A549 (cell line): Measurements from ENCODE around the gene APRT. TPM values are rescaled to one million over a fixed set of nuclear protein-coding genes. Genes with fewer than 3 reads are reported as not detected.
A peak's percentile ranks its signal among the peaks of the same experiment; 100 is the strongest.

Experiments
- ATAC-seq, 2 experiments: fragments of 200-7000 bp in 1 of 2; fragments of >200 bp in 1 of 2; cut with Nextera tagmentation in 1 of 2; cut with Tn5 transposase in 1 of 2; 3 replicates each; pipeline versions ENCODE4 v1.8.0 to v1.9.1; 2018 to 2020; ENCODE audit warnings: mild to moderate bottlenecking in 1 of 2, moderate library complexity in 1 of 2
- CTCF ChIA-PET: fragments of 300-600 bp; sonication (Branson Sonifier 250); formaldehyde crosslinking; extraction: SDS; loops from one replicate; lab custom pipeline; 2021; ENCODE audit warnings: antibody characterized with exemption, inconsistent platforms; lab: Yijun Ruan, JAX
- POLR2A ChIA-PET: fragments of 350-600 bp; formaldehyde crosslinking; extraction: SDS; loops from one replicate; lab custom pipeline; 2021; ENCODE audit warnings: antibody characterized with exemption, inconsistent platforms; lab: Yijun Ruan, JAX
- DNase-seq, 2 experiments: peaks; one replicate each; pipeline versions ENCODE4 v3.0.0 to v3.0.0-alpha.2; 2011 to 2016; ENCODE audit warnings: low read depth in 1 of 2, low spot score in 1 of 2
- FAIRE-seq: peaks from 2 replicates; lab custom pipeline; 2011; peaks lifted over from hg19 to GRCh38; lab: Jason Lieb, UNC
- H3K27ac ChIP-seq, 2 experiments: fragments of >200 bp; sonication (Bioruptor Twin); formaldehyde crosslinking; 3 replicates each; pipeline ENCODE4 v1.5.1; 2016 to 2017
- H3K4me1 ChIP-seq: fragments of >200 bp; sonication (Bioruptor Twin); formaldehyde crosslinking; 3 replicates; pipeline ENCODE4 v1.6.1; 2016
- H3K4me2 ChIP-seq: fragments of >200 bp; sonication (Bioruptor Twin); formaldehyde crosslinking; 3 replicates; pipeline ENCODE4 v1.6.1; 2016
- H3K4me3 ChIP-seq: fragments of >200 bp; sonication (Bioruptor Twin); formaldehyde crosslinking; 3 replicates; pipeline ENCODE4 v1.5.1; 2016
- H3K9me3 ChIP-seq: fragments of >200 bp; sonication (Bioruptor Twin); formaldehyde crosslinking; 3 replicates; pipeline ENCODE4 v1.6.1; 2016
- CEBPB ChIP-seq, 2 experiments: fragments of >200 bp in 1 of 2; sonication (Bioruptor Twin) in 1 of 2; formaldehyde crosslinking in 1 of 2; IDR thresholded peaks; 2 replicates each; pipeline ENCODE4 v1.6.1; 2012 to 2016
- CHD4 ChIP-seq: fragments of 200-600 bp; sonication (generic); IDR thresholded peaks from 2 replicates; pipeline ENCODE4 v1.6.1; 2016; ENCODE audit warnings: antibody characterized with exemption, mild to moderate bottlenecking, borderline replicate concordance
- EHMT2 ChIP-seq: fragments of 200-600 bp; sonication (generic); IDR thresholded peaks from 2 replicates; pipeline ENCODE4 v1.6.1; 2016; ENCODE audit warnings: antibody characterized with exemption, low read depth, mild to moderate bottlenecking, moderate library complexity
- ELK1 ChIP-seq: fragments of 150-350 bp; IDR thresholded peaks from 2 replicates; pipeline ENCODE4 v1.6.1; 2014; ENCODE audit warnings: low read depth, mild to moderate bottlenecking, low read length
- EP300 ChIP-seq, 2 experiments: fragments of >200 bp; sonication (Bioruptor Twin); formaldehyde crosslinking; IDR thresholded peaks; 2 replicates in 1 of 2; 3 replicates in 1 of 2; pipeline ENCODE4 v1.6.1; 2016 to 2017
- ESRRA ChIP-seq: fragments of 150-350 bp; IDR thresholded peaks from 2 replicates; pipeline ENCODE4 v1.6.1; 2014; ENCODE audit warnings: mild to moderate bottlenecking, low read length, borderline replicate concordance
- FOSB ChIP-seq: fragments of 250-450 bp; sonication (Bioruptor Pico); IDR thresholded peaks from 2 replicates; pipeline ENCODE4 v1.5.0; 2020; ENCODE audit warnings: mild to moderate bottlenecking, moderate library complexity
- GATA3 ChIP-seq: IDR thresholded peaks from 2 replicates; pipeline ENCODE4 v1.6.1; 2012; ENCODE audit warnings: borderline replicate concordance
- HEYL ChIP-seq: fragments of 250-450 bp; sonication (Bioruptor Pico); IDR thresholded peaks from 2 replicates; pipeline ENCODE4 v1.8.0; 2021; ENCODE audit warnings: mild to moderate bottlenecking, moderate library complexity
- HOXA7 ChIP-seq: fragments of 250-450 bp; sonication (Bioruptor Pico); IDR thresholded peaks from 2 replicates; pipeline ENCODE4 v1.5.0; 2020; ENCODE audit warnings: mild to moderate bottlenecking, moderate library complexity
- HOXB13 ChIP-seq: fragments of 250-450 bp; sonication (Bioruptor Pico); IDR thresholded peaks from 2 replicates; pipeline ENCODE4 v1.5.0; 2020; ENCODE audit warnings: low read depth, mild to moderate bottlenecking, moderate library complexity
- HOXB5 ChIP-seq: fragments of 250-450 bp; sonication (Bioruptor Pico); IDR thresholded peaks from 2 replicates; pipeline ENCODE4 v1.5.0; 2020; ENCODE audit warnings: mild to moderate bottlenecking, moderate library complexity
- JUN ChIP-seq, 2 experiments: fragments of >200 bp; sonication (Bioruptor Twin); formaldehyde crosslinking; IDR thresholded peaks; 2 replicates in 1 of 2; 3 replicates in 1 of 2; pipeline ENCODE4 v1.6.1; 2016 to 2017
- MAFK ChIP-seq: fragments of 450-650 bp; IDR thresholded peaks from 2 replicates; pipeline ENCODE4 v1.6.1; 2014; ENCODE audit not compliant: partially characterized antibody
- MAZ ChIP-seq: fragments of 150-350 bp; IDR thresholded peaks from 2 replicates; pipeline ENCODE4 v1.6.1; 2014; ENCODE audit warnings: antibody characterized with exemption, low read depth, low read length, borderline replicate concordance
- MYC ChIP-seq: IDR thresholded peaks from 2 replicates; pipeline ENCODE4 v1.6.1; 2012; ENCODE audit warnings: mild to moderate bottlenecking, inconsistent platforms, low read length, improper control_type of control experiment, borderline replicate concordance
- NPAS2 ChIP-seq: fragments of 250-450 bp; sonication (Bioruptor Pico); IDR thresholded peaks from 2 replicates; pipeline ENCODE4 v1.8.0; 2022; ENCODE audit warnings: mild to moderate bottlenecking, moderate library complexity, borderline replicate concordance
- NR3C1 ChIP-seq: fragments of >200 bp; sonication (Bioruptor Twin); formaldehyde crosslinking; IDR thresholded peaks from 3 replicates; pipeline ENCODE4 v1.6.1; 2017
- PBX3 ChIP-seq: IDR thresholded peaks from 2 replicates; pipeline ENCODE4 v1.6.1; 2012
- PHF8 ChIP-seq: fragments of 200-600 bp; sonication (generic); IDR thresholded peaks from 2 replicates; pipeline ENCODE4 v1.6.1; 2016; ENCODE audit warnings: low read depth, mild to moderate bottlenecking, antibody characterized with exemption, moderate library complexity, borderline replicate concordance
- POLR2A ChIP-seq: IDR thresholded peaks from 2 replicates; pipeline ENCODE4 v1.6.1; 2012; ENCODE audit warnings: mild to moderate bottlenecking, low read length
- RARB ChIP-seq: fragments of 250-450 bp; sonication (Bioruptor Pico); IDR thresholded peaks from 2 replicates; pipeline ENCODE4 v1.8.0; 2021; ENCODE audit warnings: mild to moderate bottlenecking, moderate library complexity
- TFCP2L1 ChIP-seq: fragments of 250-450 bp; sonication (Bioruptor Pico); IDR thresholded peaks from 2 replicates; pipeline ENCODE4 v1.5.0; 2021; ENCODE audit warnings: mild to moderate bottlenecking
- ZSCAN20 ChIP-seq: fragments of 250-450 bp; sonication (Bioruptor Pico); IDR thresholded peaks from 2 replicates; pipeline ENCODE4 v1.8.0; 2022; ENCODE audit warnings: mild to moderate bottlenecking, moderate library complexity
- WGBS: methylation state at CpG from one replicate; pipeline ENCODE4 v1.1.6; 2017; ENCODE audit errors: missing lambda C conversion rate; 5-methylcytosine and 5-hydroxymethylcytosine counted together
- polyA plus RNA-seq, 4 experiments: library from polyadenylated mRNA; depleted of rRNA in 3 of 4; stranded (reverse); fragments of >200 nt; fragmentation: RNase III in 1 of 4; extraction: RNeasy Plus Mini Kit Qiagen cat#74134 plus additional on column Dnase treatment in 1 of 4; gene quantifications; 2 replicates in 3 of 4; 3 replicates in 1 of 4; pipeline ENCODE4 v1.2.3, GENCODE V29; 2011 to 2017
- TF ChIP-seq, protein P1 (sequence below): fragments of 250-450 bp; sonication (Bioruptor Pico); IDR thresholded peaks from 2 replicates; pipeline ENCODE4 v1.5.0; 2020; ENCODE audit warnings: low read depth, mild to moderate bottlenecking, moderate library complexity
- TF ChIP-seq, protein P2 (sequence below): fragments of 450-650 bp; IDR thresholded peaks from 2 replicates; pipeline ENCODE4 v1.6.1; 2014; ENCODE audit warnings: antibody characterized with exemption
- TF ChIP-seq, protein P3 (sequence below): fragments of >200 bp; sonication (Bioruptor Twin); formaldehyde crosslinking; IDR thresholded peaks from 3 replicates; pipeline ENCODE4 v1.5.1; 2016

APRT gene
- polyA plus RNA-seq, 2 of the 4 experiments (the other 2 are of a cell fraction): 115 to 258 TPM

- TF ChIP-seq PBX3 (peak; percentile 29; the same call in 1 of the 2 replicates), ESRRA (no peak)
- TF ChIP-seq, all 56 proteins: peak for 13
These were observed 45.4 kb upstream of the APRT start, which contains the start of the genes GALNS and TRAPPC2L (continued) for GRCh38 chr16:88856828-88857727.

DNA sequence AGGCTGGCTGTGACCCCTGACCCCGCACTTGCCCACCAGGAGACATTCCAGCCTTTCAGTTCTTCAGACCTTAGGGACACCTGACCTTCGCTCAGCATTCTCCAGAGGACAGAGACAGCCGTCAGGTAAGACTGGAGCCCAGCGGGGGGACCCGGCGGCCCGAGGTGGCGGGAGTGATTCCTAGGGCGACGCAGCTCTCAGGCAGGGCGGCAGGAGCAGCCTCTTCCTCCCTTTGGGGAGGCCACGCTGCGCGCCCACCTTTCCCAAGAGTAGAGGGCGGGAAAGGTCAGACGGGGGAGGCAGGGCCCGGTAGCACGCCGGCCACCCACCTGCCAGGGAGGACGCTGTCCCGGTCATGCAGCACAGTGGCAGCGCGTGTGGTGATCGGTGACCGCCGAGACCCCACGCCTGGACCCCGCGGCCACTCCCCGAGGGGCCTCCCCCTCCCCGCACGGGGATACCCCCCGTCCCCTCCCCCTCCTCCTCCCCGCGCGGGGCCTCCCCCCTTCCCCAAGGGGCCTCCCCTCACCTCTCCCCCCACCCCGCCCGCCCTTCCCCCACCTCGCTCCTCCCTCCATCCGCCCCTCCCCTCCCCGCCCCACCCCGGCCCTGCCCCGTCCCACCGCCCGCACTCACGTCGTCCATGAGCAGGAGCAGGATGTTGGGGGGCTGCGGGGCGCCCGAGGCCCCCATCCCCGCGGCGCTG is 44.5 kb upstream of the APRT start:
- Histone ChIP-seq H3K27ac (peak overlapping the region; percentile 81 to 92), H3K4me2 (peak overlapping the region; percentile 89), H3K4me1 (peaks cover 19% of the 10 kb centered on the region), H3K9me3 (no peaks in the 10 kb centered on the region), H3K4me3 (peak overlapping the region; percentile 72)
- CTCF ChIA-PET: interaction anchor here (0.8 to 3.1 kb wide), 10 partner anchors 10 to 311 kb away, joined by 3 to 39 read pairs (median 4); partner anchors contain the start of gene APRT
- no peak for TF ChIP-seq MYC
- TF ChIP-seq TFCP2L1 (CRISPR knock-in tag): no peak
- TF ChIP-seq POLR2A: no peak
- TF ChIP-seq JUN (IDR thresholded peaks at IDR 0.05): no peak
- TF ChIP-seq NPAS2 (CRISPR knock-in tag): no peak
- TF ChIP-seq PHF8: no peak
- no peak for TF ChIP-seq GATA3
- TF ChIP-seq CEBPB (IDR thresholded peaks at IDR 0.05): no peak
- TF ChIP-seq, protein P1, sequence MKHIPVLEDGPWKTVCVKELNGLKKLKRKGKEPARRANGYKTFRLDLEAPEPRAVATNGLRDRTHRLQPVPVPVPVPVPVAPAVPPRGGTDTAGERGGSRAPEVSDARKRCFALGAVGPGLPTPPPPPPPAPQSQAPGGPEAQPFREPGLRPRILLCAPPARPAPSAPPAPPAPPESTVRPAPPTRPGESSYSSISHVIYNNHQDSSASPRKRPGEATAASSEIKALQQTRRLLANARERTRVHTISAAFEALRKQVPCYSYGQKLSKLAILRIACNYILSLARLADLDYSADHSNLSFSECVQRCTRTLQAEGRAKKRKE (CRISPR knock-in tag): no peak
- no peak for TF ChIP-seq HOXA7 (CRISPR knock-in tag)
- TF ChIP-seq, protein P2, sequence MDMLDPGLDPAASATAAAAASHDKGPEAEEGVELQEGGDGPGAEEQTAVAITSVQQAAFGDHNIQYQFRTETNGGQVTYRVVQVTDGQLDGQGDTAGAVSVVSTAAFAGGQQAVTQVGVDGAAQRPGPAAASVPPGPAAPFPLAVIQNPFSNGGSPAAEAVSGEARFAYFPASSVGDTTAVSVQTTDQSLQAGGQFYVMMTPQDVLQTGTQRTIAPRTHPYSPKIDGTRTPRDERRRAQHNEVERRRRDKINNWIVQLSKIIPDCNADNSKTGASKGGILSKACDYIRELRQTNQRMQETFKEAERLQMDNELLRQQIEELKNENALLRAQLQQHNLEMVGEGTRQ: no peak
- no peak for TF ChIP-seq ZSCAN20 (CRISPR knock-in tag)
- TF ChIP-seq EP300 (IDR thresholded peaks at IDR 0.05): no peak
- TF ChIP-seq HOXB5: no peak
- ATAC-seq: peak; percentile 53 to 60; a peak in 5 of 6 replicates
- 60% methylated on average over 17 of the region's 53 CpGs for WGBS
- POLR2A ChIA-PET: interaction anchor here (0.6 to 2.1 kb wide), 5 partner anchors 14 to 50 kb away, joined by 3 to 33 read pairs (median 3); partner anchors contain the start of gene APRT
- DNase-seq: no peak
- no peak for FAIRE-seq

- H3K27ac ChIP-seq: peak overlapping the region in 1 of 2 experiments; percentile 92; a peak in 4 of 6 replicates
- ATAC-seq (no peak), FAIRE-seq (no peak), DNase-seq (no peak)
- H3K4me3 ChIP-seq: peak overlapping the region; percentile 72
- ChIA-PET CTCF (interaction anchor here (1.1 to 1.7 kb wide), 2 partner anchors 44 to 312 kb away, joined by 3 to 8 read pairs; partner anchors contain the start of gene APRT), POLR2A (no interaction called here)
- peaks cover 19% of the 10 kb centered on the region for H3K4me1 ChIP-seq
- peak overlapping the region; percentile 89 for H3K4me2 ChIP-seq
- WGBS: 88% methylated on average over 13 of the region's 13 CpGs
- no peaks in the 10 kb centered on the region for H3K9me3 ChIP-seq
- no peak for TF ChIP-seq MAFK
- TF ChIP-seq ELK1: no peak
- TF ChIP-seq ESRRA: no peak
- TF ChIP-seq RARB (CRISPR knock-in tag): no peak
- TF ChIP-seq NR3C1: no peak
- no peak for TF ChIP-seq FOSB (CRISPR knock-in tag)
- TF ChIP-seq HOXB13 (CRISPR knock-in tag): no peak
- TF ChIP-seq HEYL (CRISPR knock-in tag): no peak
- TF ChIP-seq PHF8: no peak
- TF ChIP-seq MAZ: no peak
- no peak for TF ChIP-seq CHD4
- no peak for TF ChIP-seq EHMT2
- TF ChIP-seq, protein P3, sequence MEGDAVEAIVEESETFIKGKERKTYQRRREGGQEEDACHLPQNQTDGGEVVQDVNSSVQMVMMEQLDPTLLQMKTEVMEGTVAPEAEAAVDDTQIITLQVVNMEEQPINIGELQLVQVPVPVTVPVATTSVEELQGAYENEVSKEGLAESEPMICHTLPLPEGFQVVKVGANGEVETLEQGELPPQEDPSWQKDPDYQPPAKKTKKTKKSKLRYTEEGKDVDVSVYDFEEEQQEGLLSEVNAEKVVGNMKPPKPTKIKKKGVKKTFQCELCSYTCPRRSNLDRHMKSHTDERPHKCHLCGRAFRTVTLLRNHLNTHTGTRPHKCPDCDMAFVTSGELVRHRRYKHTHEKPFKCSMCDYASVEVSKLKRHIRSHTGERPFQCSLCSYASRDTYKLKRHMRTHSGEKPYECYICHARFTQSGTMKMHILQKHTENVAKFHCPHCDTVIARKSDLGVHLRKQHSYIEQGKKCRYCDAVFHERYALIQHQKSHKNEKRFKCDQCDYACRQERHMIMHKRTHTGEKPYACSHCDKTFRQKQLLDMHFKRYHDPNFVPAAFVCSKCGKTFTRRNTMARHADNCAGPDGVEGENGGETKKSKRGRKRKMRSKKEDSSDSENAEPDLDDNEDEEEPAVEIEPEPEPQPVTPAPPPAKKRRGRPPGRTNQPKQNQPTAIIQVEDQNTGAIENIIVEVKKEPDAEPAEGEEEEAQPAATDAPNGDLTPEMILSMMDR: no peak
These were observed 44.0 kb upstream of the APRT start for GRCh38 chr16:88855736-88856121.
